Spleen (tissue), 11 donors: ENCODE data around the gene TMEM135. TPM values are rescaled to one million over a fixed set of nuclear protein-coding genes. Genes with fewer than 3 reads are reported as not detected.
"Not testable (repeated sequence)": the region's sequence is repeated elsewhere in the genome, so short reads cannot be mapped to it uniquely, and the experiment has no call there.

Experiments used
- DNase-seq: peaks from one replicate; pipeline ENCODE4 v3.0.0-alpha.2; 2020
- H3K27ac ChIP-seq, 8 donors: fragments of 200-600 bp; sonication (generic) in 7 of 8; 1 replicate in 4 of 8; 2 replicates in 4 of 8; pipeline versions ENCODE4 v1.5.0 to v1.8.0; 2016 to 2021; ENCODE audit warnings: inconsistent platforms in 4 of 8, mild to moderate bottlenecking in 4 of 8, moderate library complexity in 1 of 8
- H3K27me3 ChIP-seq, 7 donors: fragments of 200-600 bp; sonication (generic) in 6 of 7; replicated peaks in 1 of 7; 1 replicate in 4 of 7; 2 replicates in 3 of 7; pipeline versions ENCODE4 v1.5.0 to v1.8.0; 2016 to 2021; ENCODE audit warnings: inconsistent platforms in 3 of 7, mild to moderate bottlenecking in 1 of 7
- H3K36me3 ChIP-seq, 6 donors: fragments of 200-600 bp; sonication (generic) in 5 of 6; 1 replicate in 4 of 6; 2 replicates in 2 of 6; pipeline versions ENCODE4 v1.5.0 to v1.8.0; 2016 to 2021; ENCODE audit warnings: inconsistent platforms in 2 of 6
- H3K4me1 ChIP-seq, 6 donors: fragments of 200-600 bp; sonication (generic) in 5 of 6; 1 replicate in 3 of 6; 2 replicates in 3 of 6; pipeline versions ENCODE4 v1.5.0 to v1.8.0; 2016 to 2021; ENCODE audit warnings: inconsistent platforms in 3 of 6
- H3K4me3 ChIP-seq, 8 donors: fragments of 200-600 bp; sonication (generic) in 7 of 8; 1 replicate in 4 of 8; 2 replicates in 4 of 8; pipeline versions ENCODE4 v1.5.0 to v1.8.0; 2016 to 2021; ENCODE audit warnings: inconsistent platforms in 4 of 8, mild to moderate bottlenecking in 4 of 8, moderate library complexity in 2 of 8
- H3K9me3 ChIP-seq, 8 donors: fragments of 200-600 bp; sonication (generic) in 7 of 8; 1 replicate in 4 of 8; 2 replicates in 4 of 8; pipeline versions ENCODE4 v1.5.0 to v1.8.0; 2016 to 2021; ENCODE audit warnings: inconsistent platforms in 4 of 8
- CTCF ChIP-seq, 11 experiments: fragments of 200-600 bp in 7 of 11; fragments of 450-650 bp in 4 of 11; sonication (generic) in 4 of 11; IDR thresholded peaks in 8 of 11; conservative IDR thresholded peaks in 3 of 11; 1 replicate in 7 of 11; 2 replicates in 4 of 11; pipeline versions ENCODE4 v1.4.0 to v1.8.0; 2016 to 2021; ENCODE audit warnings: antibody characterized with exemption in 11 of 11, inconsistent platforms in 4 of 11, mild to moderate bottlenecking in 1 of 11
- POLR2A ChIP-seq, 3 donors: fragments of 450-650 bp; IDR thresholded peaks; one replicate each; pipeline ENCODE4 v1.5.1; 2017; ENCODE audit warnings: antibody characterized with exemption in 3 of 3, mild to moderate bottlenecking in 1 of 3
- POLR2AphosphoS5 ChIP-seq, 3 donors: sonication (generic); formaldehyde crosslinking; IDR thresholded peaks; one replicate each; pipeline ENCODE4 v1.5.1; 2017; ENCODE audit warnings: antibody characterized with exemption in 3 of 3
- WGBS, 5 donors: extraction: QIAGEN DNeasy Blood & Tissue Kit in 3 of 5; methylation state at CpG; one replicate each; pipeline versions ENCODE4 v1.1.5 to v1.1.7; 2013 to 2018; 5-methylcytosine and 5-hydroxymethylcytosine counted together
- intact Hi-C: fragments of 100-400 bp; cut with DNase I; formaldehyde crosslinking; loops from one replicate; pipeline ENCODE4 v1.15.0; 2023; ENCODE audit warnings: low total_unique reads
- polyA plus RNA-seq, 3 donors: library from polyadenylated mRNA; stranded (reverse); fragments of 200-250 nt; gene quantifications; one replicate each; pipeline ENCODE4 v1.2.1, GENCODE V29; 2013
- total RNA-seq, 7 donors: library from RNA; depleted of rRNA in 3 of 7; stranded (reverse); fragments of >200 nt in 3 of 7; fragmentation: NEBNext Ultra II Directional in 4 of 7; extraction: Animal tissue kit (Norgen Biotek cat#: 25700) in 4 of 7; gene quantifications; one replicate each; pipeline versions ENCODE4 v1.1.0 to v1.2.1, GENCODE V29; 2016 to 2021
- donor health status: healthy with polysubstance abuse.
- donor health status: DM: no; HTN: no; CAD: no; lungs with moderate emphysema.
- donor health status: DM: no; HTN: no; CAD: no.
- donor health status: Bipolar disorder and iron deficiency.
- donor health status: healthy.
- donor health status: DM: no; HTN: no; CAD: no.
- donor health status: DM: yes; HTN: yes; CAD: no.

TMEM135 gene
- total and polyA plus RNA-seq, 10 donors, result 3.5 to 31.7 (median 20.7) TPM

GRCh38 chr11:87142594-87142993 lies 104.9 kb downstream of the TMEM135 start:
- TF ChIP-seq CTCF (IDR thresholded peaks at IDR 0.05 in 8 of 11, conservative IDR thresholded peaks at IDR 0.05 in 3 of 11) (no peak), POLR2AphosphoS5 (IDR thresholded peaks at IDR 0.05) (no peak), POLR2A (IDR thresholded peaks at IDR 0.05) (no peak)
- Histone ChIP-seq H3K4me3 (no peak overlapping the region), H3K27ac (no peak overlapping the region), H3K9me3 (peaks cover 0 to 27% (median 16%) of the 10 kb centered on the region in 8 donors), H3K4me1 (no peaks in the 10 kb centered on the region), H3K27me3 (no peaks in the 10 kb centered on the region), H3K36me3 (peaks cover 0 to 13% (median 0%) of the 10 kb centered on the region in 6 donors)
- 95 to 97% (median 97%) methylated on average over 1 of the region's 1 CpG for WGBS, 5 donors
- no peak for DNase-seq
- intact Hi-C loops, result no loop called here

GRCh38 chr11:87143641-87144040 lies 105.9 kb downstream of the TMEM135 start:
- no peak for DNase-seq
- 71 to 92% (median 87%) methylated on average over 4 of the region's 4 CpGs for WGBS, 5 donors
- Histone ChIP-seq H3K36me3 (peaks cover 0 to 13% (median 0%) of the 10 kb centered on the region in 6 donors), H3K27ac (no peak overlapping the region), H3K4me1 (no peaks in the 10 kb centered on the region), H3K4me3 (no peak overlapping the region), H3K9me3 (peaks cover 0 to 20% (median 14%) of the 10 kb centered on the region in 8 donors), H3K27me3 (no peaks in the 10 kb centered on the region)
- intact Hi-C loops, result no loop called here
- TF ChIP-seq POLR2A (IDR thresholded peaks at IDR 0.05) (no peak), POLR2AphosphoS5 (IDR thresholded peaks at IDR 0.05) (no peak), CTCF (IDR thresholded peaks at IDR 0.05 in 8 of 11, conservative IDR thresholded peaks at IDR 0.05 in 3 of 11) (no peak)

GRCh38 chr11:87144252-87144651 lies 106.5 kb downstream of the TMEM135 start:
- no peak for DNase-seq
- intact Hi-C loops, result no loop called here
- 93 to 95% (median 94%) methylated on average over 3 of the region's 3 CpGs for WGBS, 5 donors
- peaks cover 0 to 14% (median 9%) of the 10 kb centered on the region in 8 donors for H3K9me3 ChIP-seq
- peaks cover 0 to 12% (median 0%) of the 10 kb centered on the region in 6 donors for H3K36me3 ChIP-seq
- TF ChIP-seq CTCF (IDR thresholded peaks at IDR 0.05 in 8 of 11, conservative IDR thresholded peaks at IDR 0.05 in 3 of 11) (no peak), POLR2A (IDR thresholded peaks at IDR 0.05) (no peak), POLR2AphosphoS5 (IDR thresholded peaks at IDR 0.05) (no peak)
- no peak overlapping the region for H3K27ac ChIP-seq
- no peak overlapping the region for H3K4me3 ChIP-seq
- no peaks in the 10 kb centered on the region for H3K4me1 ChIP-seq
- no peaks in the 10 kb centered on the region for H3K27me3 ChIP-seq

GRCh38 chr11:87148749-87149148 lies 111.0 kb downstream of the TMEM135 start:
- WGBS, 5 donors, result 81 to 92% (median 89%) methylated on average over 2 of the region's 2 CpGs
- intact Hi-C loops, result no loop called here
- TF ChIP-seq POLR2AphosphoS5 (IDR thresholded peaks at IDR 0.05), result no peak
- TF ChIP-seq POLR2A (IDR thresholded peaks at IDR 0.05), result no peak
- TF ChIP-seq CTCF (IDR thresholded peaks at IDR 0.05 in 8 of 11, conservative IDR thresholded peaks at IDR 0.05 in 3 of 11), result no peak
- DNase-seq, result no peak
- no peaks in the 10 kb centered on the region for H3K36me3 ChIP-seq
- H3K27me3 ChIP-seq, result no peaks in the 10 kb centered on the region
- peaks cover 0 to 10% (median 0%) of the 10 kb centered on the region in 8 donors for H3K9me3 ChIP-seq
- H3K27ac ChIP-seq, result no peak overlapping the region
- H3K4me3 ChIP-seq, result no peak overlapping the region
- no peaks in the 10 kb centered on the region for H3K4me1 ChIP-seq

- H3K36me3 ChIP-seq, H3K27me3 ChIP-seq, intact Hi-C loops, H3K4me3 ChIP-seq, H3K9me3 ChIP-seq, H3K27ac ChIP-seq, H3K4me1 ChIP-seq, DNase-seq: not testable (repeated sequence)
- 90 to 99% (median 97%) methylated on average over 7 of the region's 7 CpGs for WGBS, 5 donors
Measured at GRCh38 chr11:87149782-87150181, 112.0 kb downstream of the TMEM135 start.
